GM19328 (cell line): Measurements from ENCODE around the gene ZC4H2.
"Not testable (repeated sequence)": the region's sequence is repeated elsewhere in the genome, so short reads cannot be mapped to it uniquely, and the experiment has no call there.

Experiments used
- ATAC-seq: cut with Tn5 transposase; IDR thresholded peaks from one replicate; pipeline ENCODE4 v1.9.1; 2021; ENCODE audit warnings: mild to moderate bottlenecking, moderate library complexity; ENCODE audit not compliant: unreplicated experiment

The ZC4H2 gene

GRCh38 chrX:64975989-64976672, at the start of gene ZC4H2:
Gene ZC4H2 (minus strand): TSS chrX:64976450. CDS start chrX:64976377, 73 bp downstream.
- ATAC-seq = peak; percentile 98

GRCh38 chrX:65017451-65017850, 41.2 kb upstream of the ZC4H2 start:
- no peak for ATAC-seq

- ATAC-seq = no peak
These were observed 38.0 kb upstream of the ZC4H2 start for GRCh38 chrX:65014230-65014629.

- ATAC-seq = no peak
These were observed 33.2 kb upstream of the ZC4H2 start for GRCh38 chrX:65009459-65009858.

- not testable (repeated sequence) for ATAC-seq
These were observed 26.0 kb upstream of the ZC4H2 start for GRCh38 chrX:65002208-65002607.

GRCh38 chrX:64996805-64997204, 20.6 kb upstream of the ZC4H2 start:
- no peak for ATAC-seq

- ATAC-seq = no peak
These were observed 18.0 kb upstream of the ZC4H2 start for GRCh38 chrX:64994131-64994798.

- ATAC-seq = no peak
These were observed 1.6 kb upstream of the ZC4H2 start for GRCh38 chrX:64977830-64978229.

GRCh38 chrX:64977051-64977450, 801 bp upstream of the ZC4H2 start:
- ATAC-seq = no peak

- ATAC-seq = peak; percentile 21
These were observed 407 bp upstream of the ZC4H2 start for GRCh38 chrX:64976673-64977040.

- no peak for ATAC-seq
These were observed 759 bp downstream of the ZC4H2 start for GRCh38 chrX:64975491-64975890.

- ATAC-seq = no peak
These were observed 50.8 kb downstream of the ZC4H2 start for GRCh38 chrX:64925480-64925879.

GRCh38 chrX:64908121-64908520, 68.1 kb downstream of the ZC4H2 start:
- no peak for ATAC-seq

GRCh38 chrX:64894454-64895038, 81.7 kb downstream of the ZC4H2 start:
- ATAC-seq = peak; percentile 65

GRCh38 chrX:64885850-64886249, 90.4 kb downstream of the ZC4H2 start:
- no peak for ATAC-seq

GRCh38 chrX:64878709-64879108, 97.5 kb downstream of the ZC4H2 start:
- not testable (repeated sequence) for ATAC-seq

GRCh38 chrX:64867217-64867616, 109.0 kb downstream of the ZC4H2 start:
- no peak for ATAC-seq
